DND-41 (cell line): ENCODE measurements around the gene BRSK2.
"Not testable (repeated sequence)": the region's sequence is repeated elsewhere in the genome, so short reads cannot be mapped to it uniquely, and the experiment has no call there.

ENCODE experiments used
- EZH2 ChIP-seq: IDR thresholded peaks from 3 replicates; pipeline ENCODE4 v1.6.1; 2012; ENCODE audit warnings: borderline replicate concordance, low read depth, mild to moderate bottlenecking, moderate library complexity, low read length, inconsistent platforms; ENCODE audit not compliant: severe bottlenecking
- TF ChIP-seq, protein P1 (sequence below): IDR thresholded peaks from 2 replicates; pipeline ENCODE4 v1.5.1; 2012; ENCODE audit warnings: borderline replicate concordance, low read length, moderate library complexity, mild to moderate bottlenecking; ENCODE audit not compliant: poor library complexity, severe bottlenecking; ENCODE audit errors: extremely low read depth

DNA sequence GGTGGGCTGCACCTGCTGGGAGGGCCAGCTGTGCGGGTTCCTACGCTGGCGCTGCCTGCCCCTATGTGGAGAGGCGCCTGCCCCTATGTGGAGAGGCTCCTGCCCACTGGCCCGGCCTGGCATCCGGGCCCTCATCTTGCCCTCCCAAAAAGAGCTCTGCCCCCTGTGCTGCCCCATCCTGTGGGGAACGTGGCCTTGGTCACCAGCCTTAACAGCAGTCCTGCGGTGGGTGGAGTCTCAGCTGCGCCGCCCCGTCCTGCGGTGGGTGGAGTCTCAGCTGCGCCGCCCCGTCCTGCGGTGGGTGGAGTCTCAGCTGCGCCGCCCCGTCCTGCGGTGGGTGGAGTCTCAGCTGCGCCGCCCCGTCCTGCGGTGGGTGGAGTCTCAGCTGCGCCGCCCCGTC, 22.0 kb downstream of the BRSK2 start:
- TF ChIP-seq, protein P1, sequence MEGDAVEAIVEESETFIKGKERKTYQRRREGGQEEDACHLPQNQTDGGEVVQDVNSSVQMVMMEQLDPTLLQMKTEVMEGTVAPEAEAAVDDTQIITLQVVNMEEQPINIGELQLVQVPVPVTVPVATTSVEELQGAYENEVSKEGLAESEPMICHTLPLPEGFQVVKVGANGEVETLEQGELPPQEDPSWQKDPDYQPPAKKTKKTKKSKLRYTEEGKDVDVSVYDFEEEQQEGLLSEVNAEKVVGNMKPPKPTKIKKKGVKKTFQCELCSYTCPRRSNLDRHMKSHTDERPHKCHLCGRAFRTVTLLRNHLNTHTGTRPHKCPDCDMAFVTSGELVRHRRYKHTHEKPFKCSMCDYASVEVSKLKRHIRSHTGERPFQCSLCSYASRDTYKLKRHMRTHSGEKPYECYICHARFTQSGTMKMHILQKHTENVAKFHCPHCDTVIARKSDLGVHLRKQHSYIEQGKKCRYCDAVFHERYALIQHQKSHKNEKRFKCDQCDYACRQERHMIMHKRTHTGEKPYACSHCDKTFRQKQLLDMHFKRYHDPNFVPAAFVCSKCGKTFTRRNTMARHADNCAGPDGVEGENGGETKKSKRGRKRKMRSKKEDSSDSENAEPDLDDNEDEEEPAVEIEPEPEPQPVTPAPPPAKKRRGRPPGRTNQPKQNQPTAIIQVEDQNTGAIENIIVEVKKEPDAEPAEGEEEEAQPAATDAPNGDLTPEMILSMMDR = not testable (repeated sequence)
- TF ChIP-seq EZH2 = not testable (repeated sequence)
